ENCODE measurements around the gene ITGA1. TPM values are rescaled to one million over a fixed set of nuclear protein-coding genes. Genes with fewer than 3 reads are reported as not detected.
A peak's percentile ranks its signal among the peaks of the same experiment; 100 is the strongest.
"Not testable (repeated sequence)": the region's sequence is repeated elsewhere in the genome, so short reads cannot be mapped to it uniquely, and the experiment has no call there.

ITGA1 gene
- total and polyA plus RNA-seq, 11 donors, result 5.5 to 52.0 (median 23.3) TPM

- peaks cover 0 to 31% (median 4%) of the 10 kb centered on the region in 9 donors for H3K36me3 ChIP-seq
- intact Hi-C loops (cut with DNase I), result loop anchor here in 2 of 10 donors (5.0 to 10.0 kb wide), 2 partner anchors 34 to 53 kb away; no protein-coding TSS in a partner anchor
- no peak for TF ChIP-seq CTCF (IDR thresholded peaks at IDR 0.05)
- TF ChIP-seq POLR2A (IDR thresholded peaks at IDR 0.05), result no peak
- peaks cover 0 to 28% (median 18%) of the 10 kb centered on the region in 12 donors for H3K4me1 ChIP-seq
- no peak overlapping the region for H3K27ac ChIP-seq
- DNase-seq (no peak), ATAC-seq (no peak)
- H3K27me3 ChIP-seq, result no peaks in the 10 kb centered on the region
- WGBS, 4 donors, result 95 to 100% (median 96%) methylated on average over 5 of the region's 5 CpGs
- H3K9me3 ChIP-seq, result no peaks in the 10 kb centered on the region
- H3K4me3 ChIP-seq, result no peak overlapping the region
These were observed 73.7 kb downstream of the ITGA1 start for GRCh38 chr5:52861368-52861767.

- Histone ChIP-seq H3K36me3 (peaks cover 0 to 42% (median 4%) of the 10 kb centered on the region in 9 donors), H3K4me1 (peaks cover 0 to 27% (median 18%) of the 10 kb centered on the region in 12 donors), H3K27ac (peak overlapping the region in 9 of 12 donors; percentile 9 to 70 (median 47)), H3K27me3 (no peaks in the 10 kb centered on the region), H3K4me3 (no peak overlapping the region), H3K9me3 (no peaks in the 10 kb centered on the region)
- WGBS, 4 donors, result 48 to 64% (median 59%) methylated on average over 2 of the region's 2 CpGs
- no peak for TF ChIP-seq CTCF (IDR thresholded peaks at IDR 0.05)
- TF ChIP-seq POLR2A (IDR thresholded peaks at IDR 0.05), result no peak
- DNase-seq (no peak), ATAC-seq (no peak)
- intact Hi-C loops (cut with DNase I), result loop anchor here in 2 of 10 donors (5.0 to 10.0 kb wide), 2 partner anchors 37 to 51 kb away; no protein-coding TSS in a partner anchor
These were observed 76.1 kb downstream of the ITGA1 start for GRCh38 chr5:52863715-52864290.

GRCh38 chr5:52864371-52864770 lies 76.7 kb downstream of the ITGA1 start:
- WGBS, 4 donors, result 0 to 6% (median 4%) methylated on average over 2 of the region's 2 CpGs
- no peak for TF ChIP-seq POLR2A (IDR thresholded peaks at IDR 0.05)
- TF ChIP-seq CTCF (IDR thresholded peaks at IDR 0.05), result no peak
- Histone ChIP-seq H3K4me1 (peaks cover 0 to 32% (median 19%) of the 10 kb centered on the region in 12 donors), H3K36me3 (peaks cover 0 to 46% (median 4%) of the 10 kb centered on the region in 9 donors), H3K27me3 (no peaks in the 10 kb centered on the region), H3K9me3 (no peaks in the 10 kb centered on the region), H3K4me3 (no peak overlapping the region), H3K27ac (peak overlapping the region in 9 of 12 donors; percentile 9 to 70 (median 47))
- intact Hi-C loops (cut with DNase I), result loop anchor here in 2 of 10 donors (5.0 to 10.0 kb wide), 2 partner anchors 37 to 50 kb away; no protein-coding TSS in a partner anchor
- no peak for DNase-seq
- ATAC-seq, result peak in 1 of 4 donors; percentile 58

- Histone ChIP-seq H3K27ac (peak overlapping the region in 4 of 12 donors; percentile 50 to 70 (median 52)), H3K36me3 (peaks cover 0 to 46% (median 4%) of the 10 kb centered on the region in 9 donors), H3K27me3 (no peaks in the 10 kb centered on the region), H3K4me3 (no peak overlapping the region), H3K9me3 (no peaks in the 10 kb centered on the region), H3K4me1 (peaks cover 0 to 37% (median 21%) of the 10 kb centered on the region in 12 donors)
- TF ChIP-seq CTCF (IDR thresholded peaks at IDR 0.05), result no peak
- TF ChIP-seq POLR2A (IDR thresholded peaks at IDR 0.05), result no peak
- no peak for DNase-seq
- 72 to 74% (median 73%) methylated on average over 3 of the region's 3 CpGs for WGBS, 4 donors
- intact Hi-C loops (cut with DNase I), result loop anchor here in 2 of 10 donors (5.0 to 10.0 kb wide), 2 partner anchors 38 to 50 kb away; no protein-coding TSS in a partner anchor
- ATAC-seq, result no peak
These were observed 77.2 kb downstream of the ITGA1 start for GRCh38 chr5:52864884-52865283.

GRCh38 chr5:52865991-52866390 lies 78.3 kb downstream of the ITGA1 start:
- ATAC-seq, DNase-seq, H3K27me3 ChIP-seq, H3K4me3 ChIP-seq, H3K9me3 ChIP-seq: not testable (repeated sequence)
- intact Hi-C loops (cut with DNase I), result loop anchor here in 1 of 10 donors (10.0 kb wide), 1 partner anchor 49 kb away; no protein-coding TSS in a partner anchor
- Histone ChIP-seq H3K36me3 (peaks cover 0 to 46% (median 4%) of the 10 kb centered on the region in 9 donors), H3K4me1 (peaks cover 0 to 48% (median 28%) of the 10 kb centered on the region in 12 donors), H3K27ac (peak overlapping the region in 1 of 12 donors; percentile 3)
- 96 to 100% (median 98%) methylated on average over 2 of the region's 2 CpGs for WGBS, 4 donors
